ENCODE data around the gene NHLRC2. TPM values are rescaled to one million over a fixed set of nuclear protein-coding genes. Genes with fewer than 3 reads are reported as not detected.
A peak's percentile ranks its signal among the peaks of the same experiment; 100 is the strongest.

The NHLRC2 gene
- total and polyA plus RNA-seq, 10 of the 15 experiments (the other 5 are each of a cell fraction or from before 2014, with no cell fraction given): 1.9 to 31.3 (median 15.9) TPM

DNA sequence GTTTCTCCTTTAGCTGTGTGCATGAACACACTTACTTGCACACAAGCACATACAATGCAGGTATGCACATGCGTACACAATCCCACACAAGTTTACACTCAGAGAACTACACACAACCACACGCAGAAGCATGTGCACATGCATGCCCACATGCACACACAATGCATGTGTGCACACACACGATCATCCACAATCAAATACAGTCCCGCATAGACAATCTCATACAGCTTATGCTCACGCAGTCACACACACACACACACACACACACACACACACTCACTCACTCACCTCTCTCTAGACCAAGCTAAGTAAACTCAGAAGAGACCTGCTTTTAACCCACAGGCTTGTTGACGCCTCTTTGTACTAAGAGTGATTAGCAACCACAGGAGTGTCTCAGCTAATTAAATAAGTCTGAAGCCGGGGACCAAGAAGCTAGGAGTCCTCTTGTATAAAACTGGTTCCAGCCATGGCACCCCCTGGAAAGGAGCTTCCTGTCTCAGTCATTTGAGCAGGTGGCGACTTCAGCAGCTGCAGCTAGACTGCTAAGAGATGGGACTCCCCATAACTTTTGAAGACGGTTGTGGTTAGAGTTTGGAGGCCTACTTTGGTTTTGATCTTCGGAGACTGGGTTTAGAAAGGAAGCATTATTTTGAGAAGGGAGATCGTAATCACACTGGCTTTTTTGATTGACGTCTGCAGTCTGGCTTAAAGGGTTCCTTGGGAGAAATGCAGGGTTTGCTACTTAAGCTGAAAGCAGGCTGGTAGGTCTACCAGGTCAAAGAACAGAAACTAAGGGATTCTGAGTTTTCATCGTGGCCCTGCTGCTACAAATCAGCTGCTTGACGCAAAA is 106.9 kb downstream of the NHLRC2 start:
- WGBS (ENCODE audit: insufficient coverage, insufficient replicate concordance, low lambda C conversion rate, missing lambda C conversion rate): 48% methylated on average over 14 of the region's 14 CpGs
- peaks cover 54% of the 10 kb centered on the region for H3K4me1 ChIP-seq (ENCODE audit: control insufficient read depth, insufficient read depth, low read length)
- POLR2A ChIA-PET: interaction anchor here (0.6 to 2.1 kb wide), 10 partner anchors 21 to 135 kb away, joined by 3 to 12 read pairs (median 5); no protein-coding TSS in a partner anchor
- H2AFZ ChIP-seq (ENCODE audit: control insufficient read depth, low read depth, low read length): peak overlapping the region; percentile 77
- SMC1A ChIA-PET (ENCODE audit: uncharacterized antibody, unreplicated experiment): interaction anchor here (0.6 to 4.3 kb wide), 28 partner anchors 9 to 163 kb away, joined by 3 to 32 read pairs (median 4); no protein-coding TSS in a partner anchor
- ATAC-seq (peak; percentile 73), DNase-seq (ENCODE audit: low read depth, low spot score) (peak; percentile 86), FAIRE-seq (peak; percentile 73)
- H3K4me3 ChIP-seq: no peak overlapping the region
- intact Hi-C loops (cut with micrococcal nuclease; ENCODE audit: unreplicated experiment): loop anchor here (2.0 to 5.0 kb wide), 3 partner anchors 84 to 135 kb away; no protein-coding TSS in a partner anchor
- H4K20me1 ChIP-seq (ENCODE audit: control insufficient read depth, insufficient read depth): no peaks in the 10 kb centered on the region
- H3K9ac ChIP-seq (ENCODE audit: control insufficient read depth, insufficient read depth, low read length): peak overlapping the region; percentile 42; the same call in 1 of the 2 replicates
- BruUV-seq (replicated peaks): no TSS peak
- in situ Hi-C loops (cut with MboI): no loop called here
- no peaks in the 10 kb centered on the region for H3K36me3 ChIP-seq (ENCODE audit: control insufficient read depth in 2 of 2, insufficient read depth in 2 of 2, low read length in 1 of 2)
- H3K27me3 ChIP-seq (replicated peaks in 1 of 2; ENCODE audit: control insufficient read depth in 2 of 2, insufficient read depth in 2 of 2, low read length in 1 of 2): no peaks in the 10 kb centered on the region
- H3K79me2 ChIP-seq (ENCODE audit: control insufficient read depth, insufficient read depth, low read length): no peaks in the 10 kb centered on the region
- RAD21 ChIA-PET (ENCODE audit: unreplicated experiment): interaction anchor here (0.6 to 4.6 kb wide), 21 partner anchors 12 to 281 kb away, joined by 3 to 31 read pairs (median 4); partner anchors contain the start of gene ADRB1
- H3K4me2 ChIP-seq (ENCODE audit: control insufficient read depth, insufficient read depth): peak overlapping the region; percentile 78
- peak overlapping the region; percentile 87 for H3K27ac ChIP-seq (ENCODE audit: control insufficient read depth, insufficient read depth)
- CTCF ChIA-PET: interaction anchor here (0.6 to 1.6 kb wide), 10 partner anchors 10 to 182 kb away, joined by 3 to 6 read pairs (median 3); no protein-coding TSS in a partner anchor
- peaks cover 1% of the 10 kb centered on the region; the same call in 2 of the 3 replicates for H3K9me3 ChIP-seq (replicated peaks; ENCODE audit: control insufficient read depth, insufficient read depth, low read length)
- TF ChIP-seq PML (IDR thresholded peaks at IDR 0.05; ENCODE audit: low read length): peak; percentile 67; the same call in 1 of the 2 replicates
- TF ChIP-seq, protein P1, sequence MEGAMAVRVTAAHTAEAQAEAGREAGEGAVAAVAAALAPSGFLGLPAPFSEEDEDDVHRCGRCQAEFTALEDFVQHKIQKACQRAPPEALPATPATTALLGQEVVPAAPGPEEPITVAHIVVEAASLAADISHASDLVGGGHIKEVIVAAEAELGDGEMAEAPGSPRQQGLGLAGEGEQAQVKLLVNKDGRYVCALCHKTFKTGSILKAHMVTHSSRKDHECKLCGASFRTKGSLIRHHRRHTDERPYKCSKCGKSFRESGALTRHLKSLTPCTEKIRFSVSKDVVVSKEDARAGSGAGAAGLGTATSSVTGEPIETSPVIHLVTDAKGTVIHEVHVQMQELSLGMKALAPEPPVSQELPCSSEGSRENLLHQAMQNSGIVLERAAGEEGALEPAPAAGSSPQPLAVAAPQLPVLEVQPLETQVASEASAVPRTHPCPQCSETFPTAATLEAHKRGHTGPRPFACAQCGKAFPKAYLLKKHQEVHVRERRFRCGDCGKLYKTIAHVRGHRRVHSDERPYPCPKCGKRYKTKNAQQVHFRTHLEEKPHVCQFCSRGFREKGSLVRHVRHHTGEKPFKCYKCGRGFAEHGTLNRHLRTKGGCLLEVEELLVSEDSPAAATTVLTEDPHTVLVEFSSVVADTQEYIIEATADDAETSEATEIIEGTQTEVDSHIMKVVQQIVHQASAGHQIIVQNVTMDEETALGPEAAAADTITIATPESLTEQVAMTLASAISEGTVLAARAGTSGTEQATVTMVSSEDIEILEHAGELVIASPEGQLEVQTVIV (IDR thresholded peaks at IDR 0.05; ENCODE audit: borderline replicate concordance, partially characterized antibody): no peak
- peak; percentile 97 for TF ChIP-seq RUNX3 (IDR thresholded peaks at IDR 0.05; ENCODE audit: low read length)
- peak in 1 of 2 experiments; percentile 56; a peak in 1 of 4 replicates for TF ChIP-seq ETV6 (conservative IDR thresholded peaks at IDR 0.05 in 1 of 2, IDR thresholded peaks at IDR 0.05 in 1 of 2; ENCODE audit: borderline replicate concordance in 1 of 2, low read depth in 1 of 2)
- TF ChIP-seq KDM1A (IDR thresholded peaks at IDR 0.05; ENCODE audit: borderline replicate concordance): no peak
- peak; percentile 22 to 38; a peak in 1 of 4 replicates for TF ChIP-seq IKZF2 (IDR thresholded peaks at IDR 0.05)
- TF ChIP-seq RCOR1 (conservative IDR thresholded peaks at IDR 0.05; ENCODE audit: low read depth, low read length): no peak
- 0 out of 2 replicates have a peak, but pooled peaks have one; percentile 15 for TF ChIP-seq ATF7 (IDR thresholded peaks at IDR 0.05; ENCODE audit: low read depth)
- peak; percentile 68; the same call in 1 of the 2 replicates for TF ChIP-seq HDGF (IDR thresholded peaks at IDR 0.05)
- no peak for TF ChIP-seq NR2C1 (IDR thresholded peaks at IDR 0.05)
- peak; percentile 22; the same call in 1 of the 2 replicates for TF ChIP-seq RAD21 (IDR thresholded peaks at IDR 0.05; ENCODE audit: insufficient read depth, low read depth, low read length)
- TF ChIP-seq, protein P2, sequence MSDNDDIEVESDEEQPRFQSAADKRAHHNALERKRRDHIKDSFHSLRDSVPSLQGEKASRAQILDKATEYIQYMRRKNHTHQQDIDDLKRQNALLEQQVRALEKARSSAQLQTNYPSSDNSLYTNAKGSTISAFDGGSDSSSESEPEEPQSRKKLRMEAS (IDR thresholded peaks at IDR 0.05; ENCODE audit: low read depth, low read length): peak; percentile 36; the same call in 1 of the 2 replicates
- peak; percentile 22; the same call in 1 of the 2 replicates for TF ChIP-seq ZNF217 (IDR thresholded peaks at IDR 0.05)
- TF ChIP-seq, protein P3, sequence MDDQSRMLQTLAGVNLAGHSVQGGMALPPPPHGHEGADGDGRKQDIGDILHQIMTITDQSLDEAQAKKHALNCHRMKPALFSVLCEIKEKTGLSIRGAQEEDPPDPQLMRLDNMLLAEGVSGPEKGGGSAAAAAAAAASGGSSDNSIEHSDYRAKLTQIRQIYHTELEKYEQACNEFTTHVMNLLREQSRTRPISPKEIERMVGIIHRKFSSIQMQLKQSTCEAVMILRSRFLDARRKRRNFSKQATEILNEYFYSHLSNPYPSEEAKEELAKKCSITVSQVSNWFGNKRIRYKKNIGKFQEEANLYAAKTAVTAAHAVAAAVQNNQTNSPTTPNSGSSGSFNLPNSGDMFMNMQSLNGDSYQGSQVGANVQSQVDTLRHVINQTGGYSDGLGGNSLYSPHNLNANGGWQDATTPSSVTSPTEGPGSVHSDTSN (IDR thresholded peaks at IDR 0.05; ENCODE audit: insufficient replicate concordance, low read depth, low read length): peak; percentile 79
- no peak for TF ChIP-seq STAT3 (IDR thresholded peaks at IDR 0.05; ENCODE audit: low read depth, low read length)
- TF ChIP-seq GATAD2B (conservative IDR thresholded peaks at IDR 0.05; ENCODE audit: low read depth): no peak
- TF ChIP-seq, protein P4, sequence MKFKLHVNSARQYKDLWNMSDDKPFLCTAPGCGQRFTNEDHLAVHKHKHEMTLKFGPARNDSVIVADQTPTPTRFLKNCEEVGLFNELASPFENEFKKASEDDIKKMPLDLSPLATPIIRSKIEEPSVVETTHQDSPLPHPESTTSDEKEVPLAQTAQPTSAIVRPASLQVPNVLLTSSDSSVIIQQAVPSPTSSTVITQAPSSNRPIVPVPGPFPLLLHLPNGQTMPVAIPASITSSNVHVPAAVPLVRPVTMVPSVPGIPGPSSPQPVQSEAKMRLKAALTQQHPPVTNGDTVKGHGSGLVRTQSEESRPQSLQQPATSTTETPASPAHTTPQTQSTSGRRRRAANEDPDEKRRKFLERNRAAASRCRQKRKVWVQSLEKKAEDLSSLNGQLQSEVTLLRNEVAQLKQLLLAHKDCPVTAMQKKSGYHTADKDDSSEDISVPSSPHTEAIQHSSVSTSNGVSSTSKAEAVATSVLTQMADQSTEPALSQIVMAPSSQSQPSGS (IDR thresholded peaks at IDR 0.05; ENCODE audit: low read length): peak; percentile 52
- TF ChIP-seq SREBF1 (IDR thresholded peaks at IDR 0.05; ENCODE audit: low read length): no peak
